ENCODE measurements around the gene NLK.
"Not testable (repeated sequence)": the region's sequence is repeated elsewhere in the genome, so short reads cannot be mapped to it uniquely, and the experiment has no call there.

GRCh38 chr17:28035452-28035851 lies 7.0 kb upstream of the NLK start:
- not testable (repeated sequence) for TF ChIP-seq POLR2A, CTCF (IDR thresholded peaks at IDR 0.05)

Data from body of pancreas (tissue), 4 donors.